ENCODE measurements around the gene APBA2.

DNA sequence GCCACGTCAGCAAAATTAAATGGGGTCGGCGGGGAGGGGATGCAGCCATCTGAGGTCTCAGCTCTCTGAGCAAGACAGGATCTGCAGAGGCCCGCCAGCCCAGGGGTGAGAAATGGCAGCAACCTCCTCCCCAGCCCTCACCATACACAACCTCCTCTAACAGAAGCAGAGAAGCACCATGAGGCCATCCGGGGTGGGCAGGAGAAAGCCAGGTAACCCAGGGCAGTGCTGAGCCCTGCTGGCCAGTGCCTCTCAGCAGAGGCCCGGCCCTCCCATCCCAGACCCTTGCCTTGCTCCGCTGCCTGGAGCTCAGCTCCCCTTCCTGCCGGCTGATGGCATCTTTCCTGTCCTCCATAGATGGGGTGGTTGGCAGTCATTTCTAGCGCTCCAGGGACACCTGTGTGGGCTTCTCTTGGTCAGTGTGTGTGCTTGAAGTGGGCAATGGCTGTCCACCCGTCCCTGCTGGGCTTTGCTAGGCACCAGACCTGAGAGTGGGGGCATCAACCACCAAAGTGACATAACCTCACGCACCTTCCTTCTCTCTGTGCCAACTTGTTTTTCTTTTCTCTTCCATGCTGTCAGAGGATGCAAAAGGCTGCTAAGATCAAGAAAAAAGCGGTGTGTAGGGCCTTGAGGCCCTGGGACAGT is 208.0 kb downstream of the APBA2 start:
- TF ChIP-seq POLR2A (IDR thresholded peaks at IDR 0.05; ENCODE audit: extremely low read depth, insufficient read length): no peak
- TF ChIP-seq, protein P1, sequence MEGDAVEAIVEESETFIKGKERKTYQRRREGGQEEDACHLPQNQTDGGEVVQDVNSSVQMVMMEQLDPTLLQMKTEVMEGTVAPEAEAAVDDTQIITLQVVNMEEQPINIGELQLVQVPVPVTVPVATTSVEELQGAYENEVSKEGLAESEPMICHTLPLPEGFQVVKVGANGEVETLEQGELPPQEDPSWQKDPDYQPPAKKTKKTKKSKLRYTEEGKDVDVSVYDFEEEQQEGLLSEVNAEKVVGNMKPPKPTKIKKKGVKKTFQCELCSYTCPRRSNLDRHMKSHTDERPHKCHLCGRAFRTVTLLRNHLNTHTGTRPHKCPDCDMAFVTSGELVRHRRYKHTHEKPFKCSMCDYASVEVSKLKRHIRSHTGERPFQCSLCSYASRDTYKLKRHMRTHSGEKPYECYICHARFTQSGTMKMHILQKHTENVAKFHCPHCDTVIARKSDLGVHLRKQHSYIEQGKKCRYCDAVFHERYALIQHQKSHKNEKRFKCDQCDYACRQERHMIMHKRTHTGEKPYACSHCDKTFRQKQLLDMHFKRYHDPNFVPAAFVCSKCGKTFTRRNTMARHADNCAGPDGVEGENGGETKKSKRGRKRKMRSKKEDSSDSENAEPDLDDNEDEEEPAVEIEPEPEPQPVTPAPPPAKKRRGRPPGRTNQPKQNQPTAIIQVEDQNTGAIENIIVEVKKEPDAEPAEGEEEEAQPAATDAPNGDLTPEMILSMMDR (IDR thresholded peaks at IDR 0.05; ENCODE audit: low read depth, low read length): no peak

Measured in NB4 (cell line).